Measurements from ENCODE around the gene CFAP45. TPM values are rescaled to one million over a fixed set of nuclear protein-coding genes. Genes with fewer than 3 reads are reported as not detected.
"Not testable (repeated sequence)": the region's sequence is repeated elsewhere in the genome, so short reads cannot be mapped to it uniquely, and the experiment has no call there.

Gene CFAP45
- polyA plus RNA-seq, 5 donors, result 1.8 to 12.7 (median 8.2) TPM

- no peak for DNase-seq
These were observed 8.3 kb upstream of the CFAP45 start for GRCh38 chr1:159908031-159908940.

GRCh38 chr1:159906960-159907359 is 7.0 kb upstream of the CFAP45 start:
- DNase-seq, result no peak

- not testable (repeated sequence) for DNase-seq
These were observed 4.1 kb upstream of the CFAP45 start for GRCh38 chr1:159904036-159904435.

GRCh38 chr1:159902541-159902940 is 2.6 kb upstream of the CFAP45 start:
- no peak for DNase-seq

- no peak for DNase-seq
These were observed 893 bp upstream of the CFAP45 start for GRCh38 chr1:159900755-159901360.

- DNase-seq, result not testable (repeated sequence)
These were observed 331 bp downstream of the CFAP45 start for GRCh38 chr1:159899634-159900033.

GRCh38 chr1:159898527-159898926 is 1.4 kb downstream of the CFAP45 start:
- no peak for DNase-seq

- DNase-seq, result no peak
These were observed 2.0 kb downstream of the CFAP45 start for GRCh38 chr1:159897962-159898361.

- no peak for DNase-seq
These were observed 3.4 kb downstream of the CFAP45 start for GRCh38 chr1:159896546-159896930.

- no peak for DNase-seq
These were observed 4.0 kb downstream of the CFAP45 start for GRCh38 chr1:159895836-159896545.

- DNase-seq, result no peak
These were observed 4.7 kb downstream of the CFAP45 start for GRCh38 chr1:159895286-159895685.

- no peak for DNase-seq
These were observed 7.0 kb downstream of the CFAP45 start for GRCh38 chr1:159892944-159893343.

GRCh38 chr1:159891275-159892157 is 8.4 kb downstream of the CFAP45 start:
- peak in 1 of 2 donors; percentile 78 for DNase-seq

GRCh38 chr1:159890390-159890789 is 9.6 kb downstream of the CFAP45 start:
- no peak for DNase-seq

- no peak for DNase-seq
These were observed 10.1 kb downstream of the CFAP45 start for GRCh38 chr1:159889821-159890252.

GRCh38 chr1:159889202-159889601 is 10.8 kb downstream of the CFAP45 start:
- no peak for DNase-seq

- DNase-seq, result no peak
These were observed 15.7 kb downstream of the CFAP45 start for GRCh38 chr1:159884296-159884695.

GRCh38 chr1:159883134-159883533 is 16.8 kb downstream of the CFAP45 start:
- no peak for DNase-seq

GRCh38 chr1:159882527-159882862 is 17.5 kb downstream of the CFAP45 start:
- no peak for DNase-seq

- peak in 1 of 2 donors; percentile 31 for DNase-seq
These were observed 18.1 kb downstream of the CFAP45 start for GRCh38 chr1:159881622-159882526.
